ENCODE measurements around the gene C17orf75.
A peak's percentile ranks its signal among the peaks of the same experiment; 100 is the strongest.
"Not testable (repeated sequence)": the region's sequence is repeated elsewhere in the genome, so short reads cannot be mapped to it uniquely, and the experiment has no call there.

C17orf75 gene

DNA sequence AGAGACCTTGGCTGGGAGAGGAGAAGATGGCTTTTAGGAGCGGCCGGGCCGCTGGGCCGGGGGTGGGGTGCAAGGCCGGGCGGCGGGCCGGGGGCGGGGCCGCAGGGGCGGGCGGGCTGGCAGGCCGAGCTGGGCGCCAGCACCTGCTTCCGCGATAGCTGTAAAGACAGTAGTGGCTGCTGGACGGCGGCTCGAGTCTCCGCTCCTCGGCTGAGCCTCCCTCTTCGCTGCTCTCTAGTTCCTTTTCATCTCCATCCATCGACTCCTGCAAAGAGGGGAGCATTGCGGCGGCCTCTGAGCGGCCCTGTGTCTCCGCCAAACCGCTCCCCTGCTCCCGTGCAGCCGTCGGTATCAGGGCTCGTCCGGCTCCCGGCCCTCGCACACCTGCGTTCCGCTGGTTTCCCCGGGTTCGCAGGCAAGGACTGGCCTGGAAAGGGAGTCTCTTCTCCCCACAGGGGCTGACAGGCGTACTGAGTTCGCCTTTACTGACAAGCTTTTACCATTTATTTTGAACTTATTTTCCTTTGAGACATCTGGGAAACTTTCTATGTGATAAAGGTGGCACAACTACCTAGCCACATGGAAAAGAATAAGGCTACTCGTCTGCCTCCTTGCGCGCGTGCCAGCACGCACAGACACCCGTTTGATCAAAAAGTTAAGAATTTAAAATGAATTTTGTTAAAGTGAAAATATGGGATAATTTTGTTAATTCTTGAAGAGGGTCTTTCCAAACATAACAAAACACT lies at the start of gene C17orf75:
C17orf75 (minus strand) TSS at position 317 of the 746 bp plus-strand sequence; CDS start at position 283, 34 bp downstream.
- H3K9me3 Mint-ChIP-seq: no peaks in the 10 kb centered on the region
- peak within 1 kb of the TSS; percentile 95 for H3K4me3 Mint-ChIP-seq
- peaks cover 26% of the 10 kb centered on the region for H3K4me1 Mint-ChIP-seq
- no peaks in the 10 kb centered on the region for H3K27me3 Mint-ChIP-seq
- no peaks in the 10 kb centered on the region for H3K36me3 Mint-ChIP-seq
- peak within 1 kb of the TSS; percentile 97 for H3K27ac Mint-ChIP-seq

GRCh38 chr17:32388613-32389459 lies 46.9 kb upstream of the C17orf75 start:
- H3K4me3 Mint-ChIP-seq: no peak overlapping the region
- no peaks in the 10 kb centered on the region for H3K27me3 Mint-ChIP-seq
- H3K4me1 Mint-ChIP-seq: peaks cover 9% of the 10 kb centered on the region
- no peak overlapping the region for H3K27ac Mint-ChIP-seq
- H3K9me3 Mint-ChIP-seq: no peaks in the 10 kb centered on the region
- H3K36me3 Mint-ChIP-seq: peaks cover 3% of the 10 kb centered on the region

DNA sequence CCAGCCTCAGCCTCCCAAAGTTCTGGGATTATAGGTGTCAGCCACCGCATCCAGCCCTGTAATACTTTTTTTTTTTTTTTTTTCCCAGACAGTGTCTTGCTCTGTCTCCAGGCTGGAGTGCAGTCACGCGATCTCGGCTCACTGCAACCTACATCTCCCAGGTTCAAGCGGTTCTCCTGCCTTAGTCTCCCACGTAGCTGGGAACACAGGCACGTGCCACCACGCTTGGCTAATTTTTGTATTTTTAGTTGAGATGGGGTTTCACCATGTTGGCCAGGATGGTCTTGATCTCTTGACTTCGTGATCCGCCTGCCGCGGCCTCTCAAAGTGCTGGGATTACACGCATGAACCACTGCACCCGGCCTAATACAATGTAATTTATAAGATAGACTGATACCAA lies 46.2 kb upstream of the C17orf75 start:
- peaks cover 11% of the 10 kb centered on the region for H3K4me1 Mint-ChIP-seq
- not testable (repeated sequence) for H3K27me3 Mint-ChIP-seq, H3K9me3 Mint-ChIP-seq, H3K36me3 Mint-ChIP-seq, H3K4me3 Mint-ChIP-seq, H3K27ac Mint-ChIP-seq

- no peak overlapping the region for H3K4me3 Mint-ChIP-seq
- peaks cover 12% of the 10 kb centered on the region for H3K36me3 Mint-ChIP-seq
- no peaks in the 10 kb centered on the region for H3K27me3 Mint-ChIP-seq
- H3K9me3 Mint-ChIP-seq: no peaks in the 10 kb centered on the region
- H3K27ac Mint-ChIP-seq: no peak overlapping the region
- peaks cover 17% of the 10 kb centered on the region for H3K4me1 Mint-ChIP-seq
Measured at GRCh38 chr17:32386844-32387243, 44.9 kb upstream of the C17orf75 start.

DNA sequence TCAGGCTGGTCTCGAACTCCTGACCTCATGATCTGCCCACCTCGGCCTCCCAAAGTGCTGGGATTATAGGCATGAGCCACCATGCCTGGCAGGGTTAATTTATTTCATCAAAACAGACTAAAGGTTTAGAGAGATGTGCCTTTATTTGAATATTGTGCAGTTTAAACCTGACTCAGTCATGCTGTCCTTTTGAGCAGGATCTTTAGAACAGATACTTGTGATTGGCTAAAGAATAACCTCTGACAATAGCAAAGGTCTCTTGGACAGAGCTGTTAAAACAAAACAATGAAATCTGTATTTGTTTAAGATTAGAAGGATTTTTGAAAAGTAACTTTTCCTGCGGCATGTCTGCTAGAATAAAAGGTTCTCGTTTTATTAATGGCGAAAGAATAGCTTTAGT lies 44.0 kb upstream of the C17orf75 start:
- Mint-ChIP-seq H3K36me3 (peaks cover 13% of the 10 kb centered on the region), H3K4me3 (no peak overlapping the region), H3K27ac (no peak overlapping the region), H3K4me1 (peaks cover 20% of the 10 kb centered on the region), H3K9me3 (no peaks in the 10 kb centered on the region), H3K27me3 (no peaks in the 10 kb centered on the region)

DNA sequence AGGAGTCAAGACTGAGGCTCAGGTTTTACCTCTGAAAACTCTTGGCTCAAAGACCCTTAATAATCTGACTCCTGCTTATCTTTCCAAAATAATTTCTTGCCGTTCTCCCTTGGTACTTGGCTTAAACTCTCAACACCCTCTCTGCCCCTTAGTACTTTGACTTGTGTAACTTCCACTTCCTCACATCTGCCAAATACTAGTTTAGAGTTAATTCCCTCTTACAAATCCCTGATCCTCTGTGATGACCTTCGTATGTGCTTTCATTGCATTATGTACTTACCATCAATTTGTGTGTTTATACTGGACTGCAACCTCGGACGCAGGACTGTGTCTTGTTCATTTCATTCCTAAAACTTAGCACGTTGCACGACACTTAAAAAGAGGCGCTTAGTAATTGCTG lies 43.1 kb upstream of the C17orf75 start:
- Mint-ChIP-seq H3K4me1 (peaks cover 20% of the 10 kb centered on the region), H3K36me3 (peaks cover 13% of the 10 kb centered on the region), H3K27ac (no peak overlapping the region), H3K4me3 (no peak overlapping the region), H3K27me3 (no peaks in the 10 kb centered on the region), H3K9me3 (no peaks in the 10 kb centered on the region)

DNA sequence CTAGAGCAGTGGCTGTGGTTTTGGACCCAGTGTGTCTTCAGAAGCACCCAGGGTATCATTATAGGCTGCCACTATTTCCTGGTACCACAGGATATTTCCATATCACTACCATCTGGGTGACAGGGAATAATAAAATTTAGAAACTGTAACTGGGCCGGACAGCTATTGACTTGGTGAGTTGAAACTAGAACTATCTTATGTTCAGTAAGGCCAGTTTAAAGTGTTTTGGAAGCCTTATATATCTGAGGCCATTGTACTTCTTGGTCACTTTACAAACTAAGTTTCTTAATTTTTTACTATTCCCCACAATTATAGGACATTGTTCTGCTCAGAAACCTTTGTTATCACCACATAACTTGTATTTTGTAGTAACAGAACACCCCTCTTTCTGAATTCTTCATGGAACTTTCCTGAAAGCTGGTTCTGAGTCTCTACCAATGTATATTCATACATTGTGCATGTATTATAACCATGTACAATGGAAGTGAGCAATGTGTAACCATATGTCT lies 42.0 kb upstream of the C17orf75 start:
- H3K4me3 Mint-ChIP-seq: no peak overlapping the region
- H3K27me3 Mint-ChIP-seq: no peaks in the 10 kb centered on the region
- H3K4me1 Mint-ChIP-seq: peaks cover 20% of the 10 kb centered on the region
- H3K9me3 Mint-ChIP-seq: no peaks in the 10 kb centered on the region
- H3K36me3 Mint-ChIP-seq: peaks cover 10% of the 10 kb centered on the region
- H3K27ac Mint-ChIP-seq: peak overlapping the region; percentile 36

GRCh38 chr17:32382526-32383223 lies 40.7 kb upstream of the C17orf75 start:
- H3K9me3 Mint-ChIP-seq: no peaks in the 10 kb centered on the region
- H3K4me3 Mint-ChIP-seq: no peak overlapping the region
- H3K4me1 Mint-ChIP-seq: peaks cover 25% of the 10 kb centered on the region
- H3K27me3 Mint-ChIP-seq: no peaks in the 10 kb centered on the region
- H3K27ac Mint-ChIP-seq: peak overlapping the region; percentile 25
- H3K36me3 Mint-ChIP-seq: peaks cover 11% of the 10 kb centered on the region

DNA sequence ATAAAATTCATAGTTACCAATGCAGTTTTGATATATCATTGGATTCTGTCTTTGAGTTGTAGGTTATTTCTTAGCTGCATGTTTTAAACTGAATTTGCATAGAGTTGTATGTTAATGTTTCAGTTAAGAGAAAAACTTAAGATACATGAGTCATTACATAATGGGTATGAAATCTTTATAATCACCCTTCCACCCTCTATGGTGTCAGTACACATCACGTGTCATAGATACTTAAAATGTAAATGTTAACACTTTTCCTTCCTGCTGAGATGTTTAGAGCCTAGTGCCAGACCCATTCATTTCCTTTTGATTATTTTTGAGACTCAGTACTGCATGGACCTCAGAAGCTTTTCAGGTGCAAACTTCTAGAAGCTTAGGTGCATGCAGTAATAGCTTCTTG lies 28.5 kb upstream of the C17orf75 start:
- H3K36me3 Mint-ChIP-seq: peaks cover 13% of the 10 kb centered on the region
- no peaks in the 10 kb centered on the region for H3K9me3 Mint-ChIP-seq
- peak overlapping the region; percentile 11 for H3K4me3 Mint-ChIP-seq
- H3K27ac Mint-ChIP-seq: peak overlapping the region; percentile 36
- H3K27me3 Mint-ChIP-seq: no peaks in the 10 kb centered on the region
- peaks cover 46% of the 10 kb centered on the region for H3K4me1 Mint-ChIP-seq

GRCh38 chr17:32361270-32361669 lies 19.3 kb upstream of the C17orf75 start:
- Mint-ChIP-seq H3K4me1 (peaks cover 45% of the 10 kb centered on the region), H3K36me3 (peaks cover 20% of the 10 kb centered on the region), H3K27me3 (no peaks in the 10 kb centered on the region), H3K27ac (no peak overlapping the region), H3K4me3 (no peak overlapping the region), H3K9me3 (no peaks in the 10 kb centered on the region)

GRCh38 chr17:32357615-32358014 lies 15.6 kb upstream of the C17orf75 start:
- no peak overlapping the region for H3K27ac Mint-ChIP-seq

DNA sequence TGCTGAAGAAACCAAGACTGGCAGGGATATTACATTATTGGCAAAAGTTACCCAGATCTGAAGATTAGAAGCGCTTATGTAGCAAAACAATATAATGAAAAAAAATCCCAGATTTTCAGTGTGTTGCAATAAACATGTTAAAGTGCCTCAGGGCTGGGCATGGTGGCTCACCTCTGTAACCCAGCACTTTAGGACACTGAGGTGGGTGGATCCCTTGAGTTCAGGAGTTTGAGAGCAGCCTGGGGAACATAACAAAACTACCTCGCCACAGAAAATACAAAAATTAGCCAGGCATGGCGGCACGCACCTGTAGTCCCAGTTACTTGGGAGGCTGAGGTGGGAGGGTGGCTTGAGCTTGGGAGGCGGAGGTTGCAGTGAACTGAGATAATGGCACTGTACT lies 14.8 kb upstream of the C17orf75 start:
- Mint-ChIP-seq H3K27me3 (no peaks in the 10 kb centered on the region), H3K4me1 (peaks cover 56% of the 10 kb centered on the region), H3K27ac (no peak overlapping the region), H3K4me3 (peak overlapping the region; percentile 63), H3K9me3 (no peaks in the 10 kb centered on the region), H3K36me3 (peaks cover 12% of the 10 kb centered on the region)

More at GRCh38 chr17:32357615-32358014, 15.6 kb upstream of the C17orf75 start:
- Mint-ChIP-seq H3K4me3 (no peak overlapping the region), H3K27me3 (no peaks in the 10 kb centered on the region), H3K9me3 (no peaks in the 10 kb centered on the region), H3K36me3 (peaks cover 14% of the 10 kb centered on the region), H3K4me1 (peaks cover 61% of the 10 kb centered on the region)

DNA sequence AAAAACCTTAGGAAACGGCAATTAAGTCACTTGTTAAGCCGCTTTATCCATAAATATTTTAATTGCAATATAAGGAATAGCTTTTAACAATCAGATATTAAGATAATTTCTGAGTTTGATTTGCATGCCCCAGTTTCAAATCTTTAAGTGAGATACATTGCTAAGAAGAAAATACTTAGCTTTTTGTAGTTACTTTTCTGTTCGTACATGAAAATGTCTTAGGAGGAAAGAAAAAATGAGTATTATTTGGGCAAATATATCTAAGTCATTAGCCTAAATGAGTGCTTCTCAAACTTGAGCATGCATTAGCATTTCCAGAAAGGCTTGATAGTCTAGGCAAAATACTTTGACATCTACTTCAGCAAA lies 14.4 kb upstream of the C17orf75 start:
- Mint-ChIP-seq H3K4me1 (peaks cover 57% of the 10 kb centered on the region), H3K9me3 (no peaks in the 10 kb centered on the region), H3K27me3 (no peaks in the 10 kb centered on the region), H3K36me3 (peaks cover 15% of the 10 kb centered on the region), H3K27ac (no peak overlapping the region), H3K4me3 (peak overlapping the region; percentile 63)

GRCh38 chr17:32355649-32356377 lies 13.8 kb upstream of the C17orf75 start:
- peaks cover 15% of the 10 kb centered on the region for H3K36me3 Mint-ChIP-seq
- peaks cover 54% of the 10 kb centered on the region for H3K4me1 Mint-ChIP-seq

DNA sequence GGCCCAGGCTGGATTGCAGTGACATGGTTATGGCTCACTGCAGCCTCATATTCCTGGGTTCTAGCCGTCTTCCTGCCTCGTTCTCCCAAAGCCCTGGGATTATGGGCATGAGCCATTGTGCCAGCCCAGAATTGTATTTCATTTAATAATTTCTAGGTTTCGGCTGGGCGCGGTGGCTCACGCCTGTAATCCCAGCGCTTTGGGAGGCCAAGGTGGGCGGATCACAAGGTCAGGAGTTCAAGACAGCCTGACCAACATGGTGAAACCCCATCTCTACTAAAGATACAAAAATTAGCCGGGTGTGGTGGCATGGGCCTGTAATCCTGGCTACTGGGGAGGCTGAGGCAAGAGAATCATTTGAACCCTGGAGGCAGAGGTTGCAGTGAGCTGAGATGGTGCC lies 10.8 kb upstream of the C17orf75 start:
- peaks cover 16% of the 10 kb centered on the region for H3K36me3 Mint-ChIP-seq
- H3K27me3 Mint-ChIP-seq, H3K27ac Mint-ChIP-seq, H3K9me3 Mint-ChIP-seq: not testable (repeated sequence)
- peaks cover 55% of the 10 kb centered on the region for H3K4me1 Mint-ChIP-seq
- H3K4me3 Mint-ChIP-seq: peak overlapping the region; percentile 100

More at GRCh38 chr17:32355649-32356377, 13.8 kb upstream of the C17orf75 start:
- Mint-ChIP-seq H3K9me3 (no peaks in the 10 kb centered on the region), H3K4me3 (peak overlapping the region; percentile 63), H3K27ac (peak overlapping the region; percentile 79), H3K27me3 (no peaks in the 10 kb centered on the region)

All from activated naive CD4-positive, alpha-beta T cell treated with anti-CD3 and anti-CD28 coated beads, Interleukin-2, amount 50 U/mL, for 24 hours (primary cell).